Esophagus muscularis mucosa (tissue), 4 donors: ENCODE measurements around the gene SPSB2. TPM values are rescaled to one million over a fixed set of nuclear protein-coding genes. Genes with fewer than 3 reads are reported as not detected.

ENCODE experiments used
- DNase-seq: peaks from one replicate; pipeline ENCODE4 v3.0.0-alpha.2; 2017; ENCODE audit errors: extremely low spot score
- H3K27ac ChIP-seq, 4 donors: fragments of 200-600 bp; sonication (generic); replicated peaks in 1 of 4; 1 replicate in 3 of 4; 2 replicates in 1 of 4; pipeline ENCODE4 v1.5.1; 2016 to 2019; ENCODE audit warnings: mild to moderate bottlenecking in 1 of 4
- H3K27me3 ChIP-seq, 4 donors: fragments of 200-600 bp; sonication (generic); one replicate each; pipeline versions ENCODE4 v1.5.1 to v1.6.0; 2016 to 2019
- H3K36me3 ChIP-seq, 4 donors: fragments of 200-600 bp; sonication (generic); one replicate each; pipeline ENCODE4 v1.5.1; 2016 to 2019
- H3K4me1 ChIP-seq, 4 donors: fragments of 200-600 bp; sonication (generic); one replicate each; pipeline ENCODE4 v1.5.1; 2016 to 2019
- H3K4me3 ChIP-seq, 4 donors: fragments of 200-600 bp; sonication (generic); 1 replicate in 2 of 4; 2 replicates in 2 of 4; pipeline ENCODE4 v1.5.1; 2016 to 2019; ENCODE audit warnings: mild to moderate bottlenecking in 4 of 4, moderate library complexity in 1 of 4
- H3K9me3 ChIP-seq, 4 donors: fragments of 200-600 bp; sonication (generic); 1 replicate in 3 of 4; 2 replicates in 1 of 4; pipeline ENCODE4 v1.5.1; 2016 to 2019
- EP300 ChIP-seq: sonication (generic); formaldehyde crosslinking; IDR thresholded peaks from one replicate; pipeline ENCODE4 v1.6.1; 2017; ENCODE audit warnings: antibody characterized with exemption
- POLR2A ChIP-seq: fragments of 450-650 bp; IDR thresholded peaks from one replicate; pipeline ENCODE4 v1.6.1; 2017; ENCODE audit warnings: antibody characterized with exemption, moderate library complexity, mild to moderate bottlenecking, low read depth
- POLR2AphosphoS5 ChIP-seq, 2 donors: sonication (generic); formaldehyde crosslinking; IDR thresholded peaks; one replicate each; pipeline ENCODE4 v1.6.1; 2017; ENCODE audit warnings: antibody characterized with exemption in 2 of 2
- WGBS: methylation state at CpG from one replicate; pipeline ENCODE4 v1.1.5; 2018; 5-methylcytosine and 5-hydroxymethylcytosine counted together
- intact Hi-C: fragments of 100-400 bp; cut with DNase I; formaldehyde crosslinking; loops from one replicate; pipeline ENCODE4 v1.15.1; 2023
- total RNA-seq, 4 donors: library from RNA; depleted of rRNA; stranded (reverse); fragments of >200 nt; gene quantifications; one replicate each; pipeline versions ENCODE4 v1.1.0 to v1.2.1, GENCODE V29; 2016
- TF ChIP-seq, protein P1 (sequence below), 3 experiments: fragments of 200-600 bp in 2 of 3; fragments of 450-650 bp in 1 of 3; sonication (generic) in 2 of 3; IDR thresholded peaks; one replicate each; pipeline ENCODE4 v1.5.1; 2017 to 2019; ENCODE audit warnings: antibody characterized with exemption in 3 of 3, mild to moderate bottlenecking in 2 of 3, moderate library complexity in 1 of 3

Gene SPSB2
- total RNA-seq, 4 donors from 2014 or later = 4.2 to 10.8 (median 8.5) TPM

DNA sequence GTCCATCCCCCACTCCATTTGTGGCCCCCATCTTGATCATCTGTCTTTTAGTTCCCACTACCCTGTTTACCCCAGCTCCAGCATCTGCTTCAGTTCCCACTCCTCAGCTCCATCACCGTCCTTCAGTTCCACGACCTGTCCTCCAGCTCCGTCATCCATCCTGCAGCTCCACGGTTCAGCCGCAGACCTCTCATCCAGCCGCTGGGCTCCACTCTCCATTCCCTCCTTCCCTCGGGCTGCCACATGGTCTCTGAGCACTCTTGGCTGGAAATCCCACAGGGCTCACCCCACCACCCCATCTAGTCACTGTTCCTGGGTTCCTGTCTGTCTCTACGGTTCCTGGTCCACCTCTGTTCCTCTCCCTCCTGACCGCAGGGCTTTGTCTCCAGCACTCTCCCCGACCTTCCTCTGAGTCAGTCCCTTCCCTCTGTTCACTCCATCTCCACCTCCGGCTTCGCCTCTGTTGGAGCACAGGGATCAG lies 48.2 kb downstream of the SPSB2 start:
- TF ChIP-seq EP300 (no peak), POLR2AphosphoS5 (IDR thresholded peaks at IDR 0.05) (no peak)
- intact Hi-C loops = loop anchor here (5.0 kb wide), 2 partner anchors 73 to 208 kb away; partner anchors contain the start of gene MLF2
- Histone ChIP-seq H3K36me3 (no peaks in the 10 kb centered on the region), H3K27ac (peak overlapping the region in 2 of 4 donors; percentile 20 to 21), H3K4me3 (peak overlapping the region; percentile 14 to 46 (median 26)), H3K9me3 (no peaks in the 10 kb centered on the region), H3K4me1 (peaks cover 30 to 75% (median 68%) of the 10 kb centered on the region in 4 donors), H3K27me3 (peaks cover 0 to 38% (median 5%) of the 10 kb centered on the region in 4 donors)
- WGBS = 46% methylated on average over 12 of the region's 12 CpGs
- no peak for DNase-seq

DNA sequence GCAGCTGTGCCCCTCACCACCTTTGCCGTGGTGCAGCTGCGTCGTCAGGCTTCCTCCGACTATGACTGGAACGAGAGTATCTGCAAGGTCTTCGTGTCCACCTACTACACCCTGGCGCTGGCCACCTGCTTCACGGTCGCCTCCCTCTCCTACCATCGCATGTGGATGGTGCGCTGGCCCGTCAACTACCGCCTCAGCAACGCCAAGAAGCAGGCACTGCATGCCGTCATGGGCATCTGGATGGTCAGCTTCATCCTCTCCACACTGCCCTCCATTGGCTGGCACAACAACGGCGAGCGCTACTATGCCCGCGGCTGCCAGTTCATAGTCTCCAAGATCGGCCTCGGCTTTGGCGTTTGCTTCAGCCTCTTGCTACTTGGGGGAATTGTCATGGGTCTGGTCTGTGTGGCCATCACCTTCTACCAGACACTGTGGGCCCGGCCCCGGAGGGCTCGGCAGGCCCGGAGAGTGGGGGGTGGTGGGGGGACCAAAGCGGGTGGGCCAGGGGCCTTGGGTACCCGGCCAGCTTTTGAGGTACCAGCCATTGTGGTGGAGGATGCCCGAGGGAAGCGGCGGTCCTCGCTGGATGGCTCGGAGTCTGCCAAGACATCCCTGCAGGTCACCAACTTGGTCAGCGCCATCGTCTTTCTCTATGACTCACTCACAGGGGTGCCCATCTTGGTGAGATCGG lies 48.9 kb downstream of the SPSB2 start:
- no peak for DNase-seq
- H3K36me3 ChIP-seq = no peaks in the 10 kb centered on the region
- TF ChIP-seq EP300 = no peak
- TF ChIP-seq POLR2AphosphoS5 (IDR thresholded peaks at IDR 0.05) = no peak
- TF ChIP-seq POLR2A = no peak
- TF ChIP-seq, protein P1, sequence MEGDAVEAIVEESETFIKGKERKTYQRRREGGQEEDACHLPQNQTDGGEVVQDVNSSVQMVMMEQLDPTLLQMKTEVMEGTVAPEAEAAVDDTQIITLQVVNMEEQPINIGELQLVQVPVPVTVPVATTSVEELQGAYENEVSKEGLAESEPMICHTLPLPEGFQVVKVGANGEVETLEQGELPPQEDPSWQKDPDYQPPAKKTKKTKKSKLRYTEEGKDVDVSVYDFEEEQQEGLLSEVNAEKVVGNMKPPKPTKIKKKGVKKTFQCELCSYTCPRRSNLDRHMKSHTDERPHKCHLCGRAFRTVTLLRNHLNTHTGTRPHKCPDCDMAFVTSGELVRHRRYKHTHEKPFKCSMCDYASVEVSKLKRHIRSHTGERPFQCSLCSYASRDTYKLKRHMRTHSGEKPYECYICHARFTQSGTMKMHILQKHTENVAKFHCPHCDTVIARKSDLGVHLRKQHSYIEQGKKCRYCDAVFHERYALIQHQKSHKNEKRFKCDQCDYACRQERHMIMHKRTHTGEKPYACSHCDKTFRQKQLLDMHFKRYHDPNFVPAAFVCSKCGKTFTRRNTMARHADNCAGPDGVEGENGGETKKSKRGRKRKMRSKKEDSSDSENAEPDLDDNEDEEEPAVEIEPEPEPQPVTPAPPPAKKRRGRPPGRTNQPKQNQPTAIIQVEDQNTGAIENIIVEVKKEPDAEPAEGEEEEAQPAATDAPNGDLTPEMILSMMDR (IDR thresholded peaks at IDR 0.05) = no peak
- H3K9me3 ChIP-seq = no peaks in the 10 kb centered on the region
- H3K27ac ChIP-seq = no peak overlapping the region
- WGBS = 94% methylated on average over 36 of the region's 37 CpGs
- peaks cover 0 to 38% (median 5%) of the 10 kb centered on the region in 4 donors for H3K27me3 ChIP-seq
- no peak overlapping the region for H3K4me3 ChIP-seq
- peaks cover 25 to 68% (median 61%) of the 10 kb centered on the region in 4 donors for H3K4me1 ChIP-seq
- intact Hi-C loops = no loop called here

DNA sequence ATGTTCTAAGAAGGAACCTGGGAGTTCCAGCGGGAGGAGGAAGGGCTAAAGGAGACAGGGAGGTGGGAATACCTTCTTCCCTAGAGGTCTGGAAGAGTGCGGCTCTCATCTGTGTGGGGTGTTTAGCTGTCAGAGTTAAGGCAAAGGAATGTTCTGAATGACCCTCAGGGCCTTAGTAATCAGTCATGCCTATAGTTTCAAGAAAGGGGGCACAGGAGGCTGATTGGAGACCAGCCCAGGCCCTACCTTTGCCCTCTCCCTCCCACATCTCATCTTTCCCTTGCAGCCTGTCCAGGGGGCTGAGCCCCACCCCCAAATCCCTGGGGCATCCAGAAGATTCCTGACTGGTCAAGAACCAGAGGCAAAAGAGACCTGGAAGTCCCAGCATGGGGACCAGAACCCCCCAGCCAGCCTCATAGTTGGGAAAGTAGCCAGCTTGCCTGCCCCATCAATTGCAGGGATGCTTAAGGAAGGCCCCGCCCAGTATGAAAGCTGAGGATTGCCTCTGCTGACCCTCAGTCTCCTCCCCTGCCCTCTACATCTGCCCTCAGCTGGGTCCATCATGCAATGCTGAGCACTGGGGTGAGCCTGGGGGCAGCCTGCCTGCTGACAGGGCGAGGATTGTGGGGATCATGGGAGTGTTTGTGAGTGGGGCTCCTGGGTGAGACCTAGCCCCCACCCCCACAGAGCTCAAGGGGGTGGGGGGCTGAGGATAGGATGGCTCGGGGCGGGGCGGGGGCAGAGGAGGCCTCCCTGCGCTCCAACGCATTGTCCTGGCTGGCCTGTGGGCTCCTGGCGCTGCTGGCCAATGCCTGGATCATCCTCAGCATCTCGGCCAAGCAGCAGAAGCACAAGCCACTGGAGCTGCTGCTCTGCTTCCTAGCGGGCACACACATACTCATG lies 49.7 kb downstream of the SPSB2 start:
- Histone ChIP-seq H3K4me1 (peaks cover 25 to 62% (median 56%) of the 10 kb centered on the region in 4 donors), H3K9me3 (no peaks in the 10 kb centered on the region), H3K27ac (no peak overlapping the region), H3K36me3 (no peaks in the 10 kb centered on the region), H3K4me3 (no peak overlapping the region), H3K27me3 (peaks cover 0 to 38% (median 5%) of the 10 kb centered on the region in 4 donors)
- WGBS = 65% methylated on average over 7 of the region's 12 CpGs
- TF ChIP-seq, protein P1 (IDR thresholded peaks at IDR 0.05) = no peak
- TF ChIP-seq EP300 = no peak
- TF ChIP-seq POLR2A = no peak
- intact Hi-C loops = no loop called here
- DNase-seq = no peak

DNA sequence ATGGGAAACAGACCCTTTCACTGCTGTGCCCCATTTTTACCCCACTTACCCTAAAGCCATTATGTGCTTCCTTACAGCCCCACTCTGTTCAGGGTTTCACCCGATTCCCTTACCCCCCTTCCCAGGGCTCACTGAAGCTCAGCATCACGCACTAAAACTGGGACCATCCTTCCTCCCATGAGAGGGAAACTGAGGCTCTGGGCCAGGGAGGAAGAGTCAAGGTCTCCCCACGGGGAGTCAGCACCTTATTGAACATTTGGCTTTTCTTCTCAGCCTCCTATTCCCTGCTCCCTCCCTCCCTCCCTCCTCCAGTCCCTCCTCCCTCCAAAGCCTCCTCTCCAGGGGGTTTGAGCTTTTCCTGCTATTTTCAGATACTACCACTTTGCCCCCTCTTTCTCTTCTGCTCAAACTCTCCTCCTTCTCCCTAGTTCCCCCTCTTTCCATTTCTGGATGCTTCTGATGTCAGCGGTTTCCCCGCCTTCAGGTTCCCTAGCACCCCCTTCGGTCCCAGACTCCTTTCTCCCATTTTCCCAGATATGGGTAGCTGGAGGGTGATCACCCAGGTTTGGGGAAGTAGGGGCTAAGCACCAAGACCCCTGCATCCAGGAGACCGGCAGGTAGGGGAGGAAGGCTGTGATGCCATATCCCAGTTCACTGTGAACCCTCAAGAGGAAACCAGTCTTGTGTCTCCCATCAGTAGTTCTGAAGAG lies 50.5 kb downstream of the SPSB2 start:
- TF ChIP-seq EP300 (no peak), POLR2A (no peak), POLR2AphosphoS5 (IDR thresholded peaks at IDR 0.05) (no peak)
- TF ChIP-seq, protein P1 (IDR thresholded peaks at IDR 0.05) = no peak
- Histone ChIP-seq H3K4me3 (peak overlapping the region; percentile 54 to 71 (median 58)), H3K9me3 (no peaks in the 10 kb centered on the region), H3K27me3 (peaks cover 0 to 38% (median 5%) of the 10 kb centered on the region in 4 donors), H3K4me1 (peaks cover 20 to 55% (median 49%) of the 10 kb centered on the region in 4 donors), H3K27ac (no peak overlapping the region), H3K36me3 (no peaks in the 10 kb centered on the region)
- WGBS = 67% methylated on average over 7 of the region's 7 CpGs
- intact Hi-C loops = no loop called here
- no peak for DNase-seq
